ENCODE data around the gene SSX7. TPM values are rescaled to one million over a fixed set of nuclear protein-coding genes. Genes with fewer than 3 reads are reported as not detected.

SSX7 gene

Small RNA genes lying within 50 kb of the gene (small RNA-seq; reads per million reads assigned to genes)
- gene AL450023.3 (ENCODE audit: low read depth) (not detected), gene RNA5SP504 (ENCODE audit: low read depth) (not detected)
